Thoracic aorta (tissue), 2 donors: ENCODE measurements around the gene C1orf167. TPM values are rescaled to one million over a fixed set of nuclear protein-coding genes. Genes with fewer than 3 reads are reported as not detected.

Experiments used
- ATAC-seq: fragments of 150-250 bp; one replicate; pipeline ENCODE4 v1.8.0; 2017; ENCODE audit warnings: low read depth; ENCODE audit not compliant: insufficient number of reproducible peaks, low FRiP score
- DNase-seq: peaks from one replicate; pipeline ENCODE4 v3.0.0-alpha.2; 2020; ENCODE audit warnings: low spot score
- H3K27ac ChIP-seq, 2 donors: fragments of 200-600 bp; sonication (generic); 1 replicate in 1 of 2; 2 replicates in 1 of 2; pipeline ENCODE4 v1.5.1; 2016; ENCODE audit warnings: mild to moderate bottlenecking in 2 of 2, moderate library complexity in 2 of 2
- H3K27me3 ChIP-seq: fragments of 200-600 bp; sonication (generic); replicated peaks from 2 replicates; pipeline ENCODE4 v1.6.0; 2016; ENCODE audit warnings: mild to moderate bottlenecking; ENCODE audit not compliant: insufficient read depth
- H3K36me3 ChIP-seq: fragments of 200-600 bp; sonication (generic); one replicate; pipeline ENCODE4 v1.5.1; 2016
- H3K4me1 ChIP-seq, 2 donors: fragments of 200-600 bp; sonication (generic); 1 replicate in 1 of 2; 2 replicates in 1 of 2; pipeline versions ENCODE4 v1.5.1 to v1.6.0; 2016; ENCODE audit warnings: low read depth in 2 of 2, mild to moderate bottlenecking in 1 of 2; ENCODE audit not compliant: control insufficient read depth in 1 of 2
- H3K4me3 ChIP-seq: fragments of 200-600 bp; sonication (generic); 2 replicates; pipeline ENCODE4 v1.5.1; 2016; ENCODE audit warnings: mild to moderate bottlenecking
- H3K9me3 ChIP-seq: fragments of 200-600 bp; sonication (generic); 2 replicates; pipeline ENCODE4 v1.5.1; 2016
- total RNA-seq, 2 donors: library from RNA; depleted of rRNA; stranded (reverse); fragments of >200 nt; gene quantifications; one replicate each; pipeline versions ENCODE4 v1.1.0 to v1.2.3, GENCODE V29; 2016
- TF ChIP-seq, protein P1 (sequence below): fragments of 200-600 bp; sonication (generic); IDR thresholded peaks from one replicate; pipeline ENCODE4 v1.5.1; 2019; ENCODE audit warnings: antibody characterized with exemption

Gene C1orf167
- total RNA-seq, 2 donors from 2014 or later, result 4.2 TPM; not detected in 1

DNA sequence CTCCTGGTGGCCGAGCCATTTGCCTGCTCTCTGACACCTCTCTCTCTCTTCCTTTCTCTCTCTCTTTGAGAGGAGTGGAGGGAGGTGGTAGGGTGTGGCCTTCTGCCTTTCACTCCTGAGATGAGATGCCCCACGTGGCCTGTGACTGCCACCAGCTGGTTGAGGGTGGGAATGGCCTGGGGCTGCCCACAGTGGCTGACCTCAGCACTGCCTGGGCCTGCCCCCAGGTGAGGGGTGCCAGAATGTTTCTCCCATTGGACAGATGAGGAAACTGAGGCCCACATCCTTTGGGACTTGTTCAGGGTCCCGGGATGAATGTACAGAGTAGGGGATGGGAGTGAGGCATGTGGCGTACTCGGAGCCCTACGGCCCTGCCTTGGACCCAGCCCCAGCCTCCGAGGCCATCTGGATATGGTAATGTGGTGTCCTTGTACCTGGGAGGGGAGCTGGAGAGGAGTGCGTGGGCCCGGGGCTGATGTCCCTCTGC lies 12.7 kb upstream of the C1orf167 start:
- Histone ChIP-seq H3K36me3 (peaks cover 11% of the 10 kb centered on the region), H3K9me3 (no peaks in the 10 kb centered on the region), H3K4me3 (no peak overlapping the region), H3K4me1 (no peaks in the 10 kb centered on the region), H3K27ac (no peak overlapping the region), H3K27me3 (no peaks in the 10 kb centered on the region)
- ATAC-seq, result no peak
- TF ChIP-seq, protein P1, sequence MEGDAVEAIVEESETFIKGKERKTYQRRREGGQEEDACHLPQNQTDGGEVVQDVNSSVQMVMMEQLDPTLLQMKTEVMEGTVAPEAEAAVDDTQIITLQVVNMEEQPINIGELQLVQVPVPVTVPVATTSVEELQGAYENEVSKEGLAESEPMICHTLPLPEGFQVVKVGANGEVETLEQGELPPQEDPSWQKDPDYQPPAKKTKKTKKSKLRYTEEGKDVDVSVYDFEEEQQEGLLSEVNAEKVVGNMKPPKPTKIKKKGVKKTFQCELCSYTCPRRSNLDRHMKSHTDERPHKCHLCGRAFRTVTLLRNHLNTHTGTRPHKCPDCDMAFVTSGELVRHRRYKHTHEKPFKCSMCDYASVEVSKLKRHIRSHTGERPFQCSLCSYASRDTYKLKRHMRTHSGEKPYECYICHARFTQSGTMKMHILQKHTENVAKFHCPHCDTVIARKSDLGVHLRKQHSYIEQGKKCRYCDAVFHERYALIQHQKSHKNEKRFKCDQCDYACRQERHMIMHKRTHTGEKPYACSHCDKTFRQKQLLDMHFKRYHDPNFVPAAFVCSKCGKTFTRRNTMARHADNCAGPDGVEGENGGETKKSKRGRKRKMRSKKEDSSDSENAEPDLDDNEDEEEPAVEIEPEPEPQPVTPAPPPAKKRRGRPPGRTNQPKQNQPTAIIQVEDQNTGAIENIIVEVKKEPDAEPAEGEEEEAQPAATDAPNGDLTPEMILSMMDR, result no peak
- DNase-seq, result no peak

DNA sequence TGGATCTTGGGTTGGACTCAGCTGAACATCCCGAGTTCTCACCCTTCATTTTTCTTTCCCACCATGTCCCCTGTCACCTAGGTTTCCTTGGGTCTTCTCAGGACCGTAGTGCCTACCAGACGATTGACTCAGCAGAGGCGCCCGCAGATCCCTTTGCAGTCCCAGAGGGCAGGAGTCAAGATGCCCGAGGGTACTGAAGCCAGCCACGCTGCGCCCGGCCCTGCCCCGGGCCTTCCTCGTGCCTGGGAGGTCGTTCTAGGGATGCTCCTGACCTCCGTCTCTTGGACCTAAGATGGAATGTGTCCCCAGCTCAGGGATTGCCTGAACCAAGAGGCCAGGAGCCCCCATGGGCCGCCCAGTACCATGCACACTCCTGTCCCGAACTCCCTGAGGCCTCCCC lies 12.0 kb upstream of the C1orf167 start:
- Histone ChIP-seq H3K4me3 (no peak overlapping the region), H3K27me3 (no peaks in the 10 kb centered on the region), H3K9me3 (no peaks in the 10 kb centered on the region), H3K36me3 (peaks cover 11% of the 10 kb centered on the region), H3K27ac (no peak overlapping the region), H3K4me1 (no peaks in the 10 kb centered on the region)
- TF ChIP-seq, protein P1, result no peak
- ATAC-seq (no peak), DNase-seq (no peak)

- H3K9me3 ChIP-seq, result no peaks in the 10 kb centered on the region
- H3K36me3 ChIP-seq, result peaks cover 11% of the 10 kb centered on the region
- H3K27ac ChIP-seq, result no peak overlapping the region
- TF ChIP-seq, protein P1, result no peak
- no peak overlapping the region for H3K4me3 ChIP-seq
- no peaks in the 10 kb centered on the region for H3K27me3 ChIP-seq
- ATAC-seq (no peak), DNase-seq (no peak)
- no peaks in the 10 kb centered on the region for H3K4me1 ChIP-seq
Measured at GRCh38 chr1:11751087-11751486, 10.9 kb upstream of the C1orf167 start.

GRCh38 chr1:11752359-11753088 lies 9.5 kb upstream of the C1orf167 start:
- Histone ChIP-seq H3K4me1 (no peaks in the 10 kb centered on the region), H3K36me3 (peaks cover 11% of the 10 kb centered on the region), H3K27me3 (no peaks in the 10 kb centered on the region), H3K9me3 (no peaks in the 10 kb centered on the region), H3K27ac (no peak overlapping the region), H3K4me3 (no peak overlapping the region)
- ATAC-seq (no peak), DNase-seq (no peak)
- TF ChIP-seq, protein P1, result no peak

DNA sequence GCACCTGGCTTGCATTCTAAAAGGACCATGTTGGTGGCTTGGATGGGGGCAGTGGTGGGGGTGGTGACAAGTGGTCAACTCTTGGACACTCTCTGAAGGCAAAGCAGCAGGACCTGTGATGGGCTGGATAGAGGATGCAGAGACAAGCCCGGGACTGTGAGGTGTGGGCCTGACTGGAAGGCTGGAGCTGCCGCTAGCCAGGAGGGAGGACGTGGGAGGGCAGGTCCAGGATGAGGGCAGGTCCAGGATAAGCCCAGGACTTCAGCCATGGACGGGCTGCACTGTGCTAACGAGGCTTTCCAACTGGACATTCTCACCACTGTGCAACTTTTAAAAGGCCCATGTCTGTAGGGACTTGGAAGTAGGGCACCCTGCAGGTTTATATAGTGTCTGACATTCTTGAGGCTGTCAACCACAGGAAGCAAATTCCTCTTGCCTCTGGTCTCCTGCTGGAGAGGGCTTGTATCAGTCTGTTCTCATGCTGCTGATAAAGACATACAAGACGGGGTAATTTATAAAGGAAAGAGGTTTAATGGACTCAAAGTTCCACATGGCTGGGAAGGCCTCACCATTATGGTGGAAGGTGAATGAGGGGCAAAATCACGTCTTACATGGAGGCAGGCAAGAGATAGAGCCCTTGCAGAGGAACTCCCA lies 8.3 kb upstream of the C1orf167 start:
- DNase-seq, result no peak
- H3K4me1 ChIP-seq, result no peaks in the 10 kb centered on the region
- no peak for ATAC-seq
- no peak overlapping the region for H3K27ac ChIP-seq
- no peaks in the 10 kb centered on the region for H3K9me3 ChIP-seq
- no peaks in the 10 kb centered on the region for H3K27me3 ChIP-seq
- peaks cover 11% of the 10 kb centered on the region for H3K36me3 ChIP-seq
- TF ChIP-seq, protein P1, result no peak
- H3K4me3 ChIP-seq, result no peak overlapping the region
